Vagina (tissue), 2 donors: ENCODE results near the gene TAF3. TPM values are rescaled to one million over a fixed set of nuclear protein-coding genes. Genes with fewer than 3 reads are reported as not detected.

Experiments
- DNase-seq, 2 donors: peaks; one replicate each; pipeline ENCODE4 v3.0.0-alpha.2; 2017; ENCODE audit errors: extremely low spot score in 2 of 2
- H3K27ac ChIP-seq: fragments of 200-600 bp; sonication (generic); one replicate; pipeline ENCODE4 v1.5.1; 2019
- H3K27me3 ChIP-seq: fragments of 200-600 bp; sonication (generic); one replicate; pipeline ENCODE4 v1.5.1; 2019
- H3K36me3 ChIP-seq, 2 donors: fragments of 200-600 bp; sonication (generic); one replicate each; pipeline ENCODE4 v1.5.1; 2017 to 2019
- H3K4me1 ChIP-seq: fragments of 200-600 bp; sonication (generic); one replicate; pipeline ENCODE4 v1.5.1; 2019
- H3K4me3 ChIP-seq, 2 donors: fragments of 200-600 bp; sonication (generic); 1 replicate in 1 of 2; 2 replicates in 1 of 2; pipeline ENCODE4 v1.5.1; 2016 to 2019
- H3K9me3 ChIP-seq: fragments of 200-600 bp; sonication (generic); one replicate; pipeline ENCODE4 v1.5.1; 2019
- CTCF ChIP-seq, 3 experiments: fragments of 450-650 bp in 2 of 3; fragments of 200-600 bp in 1 of 3; sonication (generic) in 1 of 3; IDR thresholded peaks; one replicate each; pipeline ENCODE4 v1.5.1; 2017 to 2019; ENCODE audit warnings: antibody characterized with exemption in 3 of 3, mild to moderate bottlenecking in 2 of 3, moderate library complexity in 2 of 3
- POLR2A ChIP-seq, 2 donors: fragments of 450-650 bp; IDR thresholded peaks; one replicate each; pipeline ENCODE4 v1.6.1; 2017; ENCODE audit warnings: antibody characterized with exemption in 2 of 2, mild to moderate bottlenecking in 2 of 2, moderate library complexity in 2 of 2
- POLR2AphosphoS5 ChIP-seq, 2 donors: sonication (generic); formaldehyde crosslinking; IDR thresholded peaks; one replicate each; pipeline ENCODE4 v1.9.0; 2017; ENCODE audit warnings: antibody characterized with exemption in 2 of 2, mild to moderate bottlenecking in 2 of 2, low read depth in 1 of 2; ENCODE audit not compliant: insufficient read depth in 1 of 2
- intact Hi-C: fragments of 100-400 bp; cut with DNase I; formaldehyde crosslinking; loops from one replicate; pipeline ENCODE4 v1.15.1; 2023
- total RNA-seq: library from RNA; depleted of rRNA; stranded (reverse); fragments of >200 nt; gene quantifications from one replicate; pipeline ENCODE4 v1.2.3, GENCODE V29; 2016

TAF3 gene
- total RNA-seq, 1 donor from 2014 or later = 9.8 TPM

GRCh38 chr10:7802606-7803005, 15.7 kb upstream of the TAF3 start:
- Histone ChIP-seq H3K9me3 (no peaks in the 10 kb centered on the region), H3K27ac (no peak overlapping the region), H3K4me3 (no peak overlapping the region), H3K4me1 (no peaks in the 10 kb centered on the region), H3K36me3 (peaks cover 0 to 84% of the 10 kb centered on the region in 2 donors), H3K27me3 (no peaks in the 10 kb centered on the region)
- no peak for DNase-seq
- TF ChIP-seq POLR2A (IDR thresholded peaks at IDR 0.05) = no peak
- no peak for TF ChIP-seq POLR2AphosphoS5 (IDR thresholded peaks at IDR 0.05; ENCODE audit: insufficient read depth in 1 of 2, low read depth in 1 of 2)
- TF ChIP-seq CTCF (IDR thresholded peaks at IDR 0.05) = no peak
- intact Hi-C loops = no loop called here

GRCh38 chr10:7804216-7804615, 14.1 kb upstream of the TAF3 start:
- DNase-seq = no peak
- Histone ChIP-seq H3K36me3 (peaks cover 0 to 96% of the 10 kb centered on the region in 2 donors), H3K4me3 (no peak overlapping the region), H3K27ac (no peak overlapping the region), H3K9me3 (no peaks in the 10 kb centered on the region), H3K4me1 (no peaks in the 10 kb centered on the region), H3K27me3 (no peaks in the 10 kb centered on the region)
- intact Hi-C loops = no loop called here
- TF ChIP-seq POLR2A (IDR thresholded peaks at IDR 0.05) (no peak), CTCF (IDR thresholded peaks at IDR 0.05) (no peak), POLR2AphosphoS5 (IDR thresholded peaks at IDR 0.05; ENCODE audit: insufficient read depth in 1 of 2, low read depth in 1 of 2) (no peak)

GRCh38 chr10:7804741-7805140, 13.6 kb upstream of the TAF3 start:
- Histone ChIP-seq H3K27me3 (no peaks in the 10 kb centered on the region), H3K4me3 (no peak overlapping the region), H3K4me1 (no peaks in the 10 kb centered on the region), H3K27ac (no peak overlapping the region), H3K9me3 (no peaks in the 10 kb centered on the region), H3K36me3 (peaks cover 0 to 90% of the 10 kb centered on the region in 2 donors)
- no peak for TF ChIP-seq CTCF (IDR thresholded peaks at IDR 0.05)
- intact Hi-C loops = no loop called here
- no peak for DNase-seq

- H3K36me3 ChIP-seq = peaks cover 0 to 50% of the 10 kb centered on the region in 2 donors
Measured at GRCh38 chr10:7808686-7809267, 9.5 kb upstream of the TAF3 start.

GRCh38 chr10:7810443-7810842, 7.9 kb upstream of the TAF3 start:
- no peak overlapping the region for H3K4me3 ChIP-seq
- H3K9me3 ChIP-seq = no peaks in the 10 kb centered on the region
- no peak overlapping the region for H3K27ac ChIP-seq
- no peaks in the 10 kb centered on the region for H3K27me3 ChIP-seq
- TF ChIP-seq CTCF (IDR thresholded peaks at IDR 0.05) (no peak), POLR2AphosphoS5 (IDR thresholded peaks at IDR 0.05; ENCODE audit: insufficient read depth in 1 of 2, low read depth in 1 of 2) (no peak), POLR2A (IDR thresholded peaks at IDR 0.05) (no peak)
- no peak for DNase-seq
- peaks cover 0 to 33% of the 10 kb centered on the region in 2 donors for H3K36me3 ChIP-seq
- no peaks in the 10 kb centered on the region for H3K4me1 ChIP-seq
- intact Hi-C loops = no loop called here

More at GRCh38 chr10:7808686-7809267, 9.5 kb upstream of the TAF3 start:
- TF ChIP-seq POLR2AphosphoS5 (IDR thresholded peaks at IDR 0.05; ENCODE audit: insufficient read depth in 1 of 2, low read depth in 1 of 2) = no peak
- H3K27ac ChIP-seq = no peak overlapping the region
- no peak overlapping the region for H3K4me3 ChIP-seq
- H3K4me1 ChIP-seq = no peaks in the 10 kb centered on the region
- H3K9me3 ChIP-seq = no peaks in the 10 kb centered on the region
- intact Hi-C loops = no loop called here
- DNase-seq = no peak
- no peaks in the 10 kb centered on the region for H3K27me3 ChIP-seq
